PFSK-1 (cell line): ENCODE results near the gene NOVA2.

Source experiments
- POLR2AphosphoS5 ChIP-seq: IDR thresholded peaks from 2 replicates; pipeline ENCODE4 v1.6.1; 2012; ENCODE audit warnings: low read depth, mild to moderate bottlenecking, control low read depth, low read length, moderate library complexity
- TAF1 ChIP-seq: IDR thresholded peaks from 2 replicates; pipeline ENCODE4 v1.6.1; 2012; ENCODE audit warnings: low read length, control low read depth, borderline replicate concordance; ENCODE audit not compliant: insufficient read depth

- no peak for TF ChIP-seq TAF1
- no peak for TF ChIP-seq POLR2AphosphoS5
Observed at GRCh38 chr19:45931055-45931454, 42.6 kb downstream of the NOVA2 start.
